HG03460 (cell line): Measurements from ENCODE around the gene TMEM272.

Experiments
- ATAC-seq: cut with Tn5 transposase; IDR thresholded peaks from one replicate; pipeline ENCODE4 v1.9.1; 2021; ENCODE audit not compliant: unreplicated experiment

Gene TMEM272

DNA sequence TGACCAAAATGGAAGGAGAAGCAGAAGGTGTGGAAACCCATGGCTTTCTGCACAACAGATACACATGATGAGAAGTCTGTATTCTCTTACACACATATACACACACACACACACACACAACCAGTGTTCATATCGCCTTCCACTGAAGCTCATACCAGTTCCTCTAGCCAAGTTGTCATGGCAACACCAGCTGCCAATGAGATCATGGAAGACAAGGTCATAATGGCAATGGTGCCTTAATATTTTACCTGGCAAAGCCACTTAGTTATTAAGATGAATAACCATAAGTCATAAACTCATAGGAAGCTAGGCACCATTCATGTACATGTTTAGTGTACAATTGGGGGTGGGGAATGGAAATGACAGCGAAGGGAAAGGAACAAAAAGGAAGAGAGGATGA is 38.4 kb downstream of the TMEM272 start:
- no peak for ATAC-seq

DNA sequence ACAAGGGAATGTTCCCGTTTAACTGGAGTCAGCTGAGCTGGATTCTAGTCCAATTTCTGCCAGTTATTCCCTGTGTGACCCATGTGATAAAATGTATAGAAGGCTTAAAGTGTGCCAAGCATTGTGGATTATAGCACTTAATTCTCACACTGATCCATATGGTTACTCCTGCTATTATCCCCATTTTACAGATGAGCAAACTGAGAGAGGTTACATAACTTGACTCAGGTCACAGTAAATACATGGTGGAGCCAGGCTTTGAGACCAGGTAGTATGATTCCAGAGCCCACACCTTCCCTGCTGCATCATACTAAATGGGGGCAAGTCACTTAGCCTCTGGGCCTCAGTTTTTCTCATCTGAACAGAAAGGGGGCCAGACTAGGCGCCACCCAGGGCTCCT is 39.1 kb downstream of the TMEM272 start:
- no peak for ATAC-seq

DNA sequence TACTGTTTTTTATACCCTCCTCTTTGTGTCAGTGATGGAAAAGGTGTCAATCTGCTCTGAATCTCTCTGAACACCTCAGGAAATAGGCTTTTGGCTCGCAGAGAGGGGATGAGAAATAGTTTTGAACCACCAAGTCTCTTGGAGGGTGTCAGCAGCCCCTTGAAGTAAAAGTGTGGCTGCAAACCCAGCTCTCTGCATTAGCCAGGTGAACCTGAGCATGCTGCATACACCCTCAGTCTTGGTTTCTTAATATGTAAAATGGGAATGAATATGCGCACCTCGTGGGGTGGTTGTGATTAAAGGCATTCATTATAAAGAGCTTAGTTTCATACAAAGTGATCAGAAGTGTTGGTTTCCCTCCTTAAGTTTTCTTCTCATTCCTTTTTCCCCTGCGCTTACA is 39.7 kb downstream of the TMEM272 start:
- ATAC-seq: no peak

- ATAC-seq: no peak
Observed at GRCh38 chr13:51804295-51805172, 40.4 kb downstream of the TMEM272 start.

DNA sequence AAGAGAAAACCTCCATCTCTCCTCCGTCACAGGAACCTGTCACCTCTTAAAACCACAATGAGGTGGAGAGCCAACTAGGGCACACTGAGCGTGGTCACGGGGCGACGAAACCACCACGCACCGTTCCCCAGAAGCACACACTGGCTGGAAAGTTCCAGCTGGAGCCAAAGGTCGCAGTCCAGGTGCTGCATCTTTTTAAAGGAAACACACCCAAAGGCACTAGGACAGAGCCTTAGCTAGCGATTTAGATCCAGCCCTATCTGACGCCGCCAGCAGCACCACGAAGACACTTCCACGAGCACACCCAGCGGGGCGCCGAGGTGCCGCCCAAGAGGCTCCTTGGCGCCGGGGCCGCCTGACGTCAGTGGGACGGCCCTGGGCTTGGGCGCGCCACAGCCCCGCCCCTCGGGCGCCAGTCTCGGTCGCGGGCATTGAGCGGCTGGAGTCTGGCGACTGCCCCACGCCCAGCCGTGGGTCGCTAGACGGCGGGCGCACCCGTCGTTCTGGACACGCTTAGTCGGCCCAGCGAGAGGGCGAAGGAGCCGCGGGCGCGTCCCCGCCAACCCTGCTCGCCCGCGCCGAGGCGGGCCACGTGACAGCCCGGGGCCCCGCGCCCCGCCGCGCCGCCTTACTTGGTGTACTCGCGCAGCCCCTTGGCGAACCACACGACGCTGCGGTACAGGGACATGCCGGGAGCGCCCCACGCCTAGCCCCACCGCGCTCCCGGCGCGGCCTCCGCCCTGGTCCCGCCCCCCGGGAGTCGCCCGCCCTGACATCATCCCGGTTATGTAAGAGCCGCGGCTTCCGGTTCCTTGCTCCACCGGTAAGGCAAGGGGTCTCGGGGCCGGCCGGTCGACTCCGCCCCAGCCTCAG is 41.3 kb downstream of the TMEM272 start, which contains the start of gene DHRS12:
DHRS12 (minus strand) TSS at position 742 of the 873 bp plus-strand sequence. CDS start 4,504 bp downstream, outside the sequence.
- ATAC-seq: peak; percentile 88

- ATAC-seq: peak; percentile 3
Observed at GRCh38 chr13:51802631-51803418, 42.2 kb downstream of the TMEM272 start.

DNA sequence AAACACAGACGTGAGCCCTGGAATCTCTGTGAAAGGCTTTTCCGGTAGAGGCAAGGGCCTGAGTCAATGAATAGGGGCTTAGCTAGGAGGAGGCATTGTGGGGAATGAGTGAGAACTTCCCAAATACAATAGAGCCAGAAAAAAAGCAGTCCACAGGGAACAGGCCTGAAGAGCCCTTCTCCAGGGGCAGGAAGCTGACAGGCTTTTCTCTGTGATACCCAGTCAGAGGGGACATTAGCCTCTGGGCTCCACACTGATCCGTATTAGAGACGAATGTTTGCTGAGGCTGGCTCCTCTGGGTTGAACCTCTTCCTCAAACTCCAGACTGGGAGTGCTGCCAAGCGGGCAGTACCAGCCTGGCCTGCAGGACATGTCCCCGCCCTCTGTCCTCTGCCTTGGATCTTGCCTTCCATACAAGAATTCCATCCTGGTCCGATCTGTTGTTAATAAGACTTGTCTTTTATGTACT is 43.3 kb downstream of the TMEM272 start:
- no peak for ATAC-seq

DNA sequence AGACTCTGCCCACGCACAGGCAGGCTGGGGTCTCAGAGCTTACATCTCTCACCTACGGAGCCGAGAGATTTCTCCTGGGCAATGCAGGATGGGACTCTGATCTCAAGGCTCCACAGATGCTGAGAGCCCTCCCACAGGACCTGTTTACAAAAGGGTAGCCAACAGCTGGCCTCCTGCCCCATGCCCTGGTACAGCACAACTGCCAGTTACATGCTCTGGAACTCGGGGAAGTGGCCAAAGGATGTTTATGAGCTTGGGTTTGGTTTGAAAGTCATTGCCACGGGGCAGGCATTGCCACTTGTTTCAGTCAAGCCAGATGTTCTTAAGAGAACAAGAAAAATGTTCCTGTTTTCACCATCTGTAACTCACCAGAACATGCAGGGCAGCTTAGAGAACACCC is 44.5 kb downstream of the TMEM272 start:
- no peak for ATAC-seq

DNA sequence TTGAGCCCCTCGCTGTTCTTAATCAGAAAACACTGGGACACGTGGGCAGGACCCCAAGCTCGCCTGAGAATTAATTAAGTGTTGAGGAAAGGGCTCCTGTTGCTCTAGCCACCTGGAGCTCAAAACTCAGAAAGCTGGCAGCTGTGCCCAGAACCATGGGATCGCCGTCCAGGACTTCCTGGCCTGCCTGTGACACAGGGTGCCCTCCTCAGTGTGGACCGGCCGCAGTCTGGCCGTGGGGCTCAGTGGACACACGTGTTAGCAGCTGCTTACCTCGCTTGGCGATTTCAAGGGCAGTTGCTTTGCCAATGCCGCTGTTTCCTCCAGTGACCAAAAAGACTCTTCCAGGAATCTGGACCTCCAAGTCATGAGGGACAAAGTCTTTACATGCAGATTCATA is 45.7 kb downstream of the TMEM272 start:
- no peak for ATAC-seq

- ATAC-seq: no peak
Observed at GRCh38 chr13:51797664-51798488, 47.1 kb downstream of the TMEM272 start.

DNA sequence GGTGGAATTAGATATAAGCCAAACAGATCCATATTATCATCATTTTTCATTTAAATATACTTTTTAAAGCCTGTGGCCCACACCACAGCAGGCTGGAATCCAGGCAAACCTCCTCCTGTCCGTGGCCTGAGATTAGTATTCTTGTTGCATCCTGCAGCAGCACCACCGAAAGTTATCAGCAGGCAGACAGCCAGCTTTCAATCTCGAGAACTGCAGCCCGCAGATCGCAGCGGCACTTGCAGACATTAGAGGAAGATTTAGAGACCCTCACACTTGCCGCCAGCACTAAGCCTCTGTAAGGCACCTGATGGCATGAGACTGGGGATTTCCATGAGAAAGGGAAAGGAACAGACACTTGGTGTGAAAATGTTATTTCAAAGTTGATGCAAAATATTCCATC is 48.4 kb downstream of the TMEM272 start:
- no peak for ATAC-seq

- no peak for ATAC-seq
Observed at GRCh38 chr13:51795419-51795818, 49.6 kb downstream of the TMEM272 start.

GRCh38 chr13:51794964-51795363 is 50.0 kb downstream of the TMEM272 start:
- no peak for ATAC-seq

DNA sequence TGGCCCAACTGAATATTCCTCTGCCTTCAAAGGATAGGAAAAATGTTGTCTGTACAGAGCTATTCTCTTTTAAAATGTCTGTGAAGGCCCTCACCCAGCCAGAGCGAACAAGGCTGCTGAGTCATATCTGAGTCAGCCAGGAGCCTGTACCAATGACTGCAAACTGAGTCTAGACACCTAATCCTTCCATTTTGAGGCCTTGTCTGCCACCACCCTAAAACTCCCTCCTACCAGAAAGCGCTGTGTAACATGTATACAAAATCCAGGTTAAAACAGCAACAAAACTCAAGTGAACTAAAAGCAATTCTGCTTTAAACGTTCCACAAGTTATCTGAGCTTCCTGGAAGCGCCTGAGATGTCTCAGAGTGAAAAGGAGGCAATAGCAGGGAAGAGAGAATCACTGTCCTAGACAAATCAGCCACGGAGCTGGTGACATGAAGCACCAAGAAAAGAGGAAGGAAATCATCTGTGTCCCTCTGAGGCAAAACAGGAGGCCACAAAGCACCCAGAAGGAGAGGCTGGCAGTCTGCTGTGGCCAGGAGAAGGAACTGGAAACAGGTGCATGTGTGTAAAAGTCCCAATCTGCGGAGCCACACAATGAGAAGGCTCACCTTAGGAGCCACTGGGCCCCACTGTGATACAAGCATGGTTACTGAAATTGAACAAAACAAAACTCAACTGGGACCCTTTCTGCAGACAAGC is 51.3 kb downstream of the TMEM272 start:
- peak; percentile 67 for ATAC-seq

GRCh38 chr13:51786425-51787265 is 58.3 kb downstream of the TMEM272 start:
- no peak for ATAC-seq

DNA sequence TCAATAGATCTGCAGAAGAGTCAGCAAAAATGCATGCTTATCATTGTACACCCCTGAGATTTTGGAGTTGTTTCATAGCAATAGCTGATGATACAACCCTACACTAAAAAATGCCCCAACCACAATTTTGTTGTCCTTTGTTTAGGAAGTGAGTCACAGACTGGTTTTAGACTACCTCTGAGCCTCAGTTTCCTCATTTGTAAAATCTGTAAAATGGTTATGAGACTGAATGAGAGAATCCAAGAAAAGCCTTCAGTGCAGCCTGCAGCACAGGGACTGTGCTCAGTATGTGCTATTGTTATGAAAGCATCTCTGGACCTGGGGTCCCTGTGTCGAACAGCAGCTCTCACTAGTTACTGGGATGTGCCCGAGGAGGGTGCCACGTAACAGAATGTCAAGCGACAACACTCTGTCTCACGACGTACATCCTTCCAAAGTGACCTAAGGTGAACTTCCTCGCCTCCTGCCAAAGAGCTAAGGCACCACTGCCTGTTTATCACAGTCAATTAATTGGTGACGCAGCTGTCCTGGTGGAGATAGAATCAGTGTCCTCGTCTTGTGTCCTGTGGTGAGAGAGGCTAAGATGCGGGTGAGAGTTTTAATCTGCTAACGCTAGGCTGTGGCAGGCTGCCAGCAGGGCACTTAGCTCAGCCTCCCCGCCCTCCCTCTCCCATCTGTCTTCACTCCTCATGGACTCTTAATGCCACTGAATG is 59.1 kb downstream of the TMEM272 start:
- no peak for ATAC-seq

- ATAC-seq: no peak
Observed at GRCh38 chr13:51784097-51784496, 60.9 kb downstream of the TMEM272 start.
